ENCODE data around the gene ZNF701.
"Not testable (repeated sequence)": the region's sequence is repeated elsewhere in the genome, so short reads cannot be mapped to it uniquely, and the experiment has no call there.

ZNF701 gene

DNA sequence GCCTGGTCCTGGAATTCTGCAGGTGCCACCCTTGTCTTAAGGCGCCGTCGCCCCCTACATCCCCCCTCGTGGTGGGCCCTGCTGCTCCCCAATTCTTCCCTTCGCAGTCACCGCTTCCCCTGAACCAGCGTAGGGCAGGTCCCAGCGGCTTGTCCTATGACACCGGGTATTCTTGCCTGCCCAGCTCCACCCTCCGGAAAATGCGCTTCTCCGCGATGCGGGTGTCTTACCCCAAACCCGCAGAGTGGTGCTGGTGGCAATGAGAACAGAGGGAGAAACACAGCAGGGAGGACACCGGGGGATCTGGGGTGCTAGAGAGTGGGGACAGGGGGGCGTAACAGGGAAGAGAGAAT, 33.7 kb upstream of the ZNF701 start:
- ATAC-seq (ENCODE audit: low read depth) (peak; percentile 20; the same call in 1 of the 3 replicates), DNase-seq (ENCODE audit: low spot score) (no peak)
- H3K27me3 ChIP-seq (ENCODE audit: insufficient read depth, poor library complexity, severe bottlenecking): no peaks in the 10 kb centered on the region
- H3K4me3 ChIP-seq (ENCODE audit: severe bottlenecking): peak overlapping the region; percentile 38
- H3K27ac ChIP-seq (ENCODE audit: poor library complexity, severe bottlenecking): peak overlapping the region; percentile 55
- no peak for TF ChIP-seq CTCF (IDR thresholded peaks at IDR 0.05; ENCODE audit: poor library complexity, severe bottlenecking)
- no peaks in the 10 kb centered on the region for H3K4me1 ChIP-seq (ENCODE audit: insufficient read depth, poor library complexity, severe bottlenecking)
- peaks cover 10% of the 10 kb centered on the region for H3K36me3 ChIP-seq (ENCODE audit: low read depth)
- H3K9me3 ChIP-seq (ENCODE audit: severe bottlenecking): no peaks in the 10 kb centered on the region

DNA sequence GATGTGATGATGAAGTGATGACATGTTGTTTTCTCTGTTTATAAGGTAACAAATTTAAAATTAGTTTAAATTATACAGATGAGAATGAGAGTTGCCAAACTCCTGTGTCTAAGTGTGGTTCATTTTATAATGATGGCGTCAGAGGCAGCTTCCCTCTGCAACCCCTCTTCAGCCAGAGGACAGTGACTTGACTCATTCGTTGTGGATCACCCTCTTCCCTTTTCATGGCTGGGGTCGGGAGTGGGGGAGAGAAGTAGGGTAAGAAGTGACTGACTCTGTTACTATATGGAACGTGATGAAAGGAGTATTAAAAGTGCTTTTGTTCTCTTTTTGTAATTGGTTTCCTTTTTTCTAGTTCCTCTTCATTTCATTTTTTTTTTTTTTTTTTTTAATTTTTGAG, 31.3 kb upstream of the ZNF701 start:
- not testable (repeated sequence) for DNase-seq (ENCODE audit: low spot score); H3K4me3 ChIP-seq (ENCODE audit: severe bottlenecking); H3K9me3 ChIP-seq (ENCODE audit: severe bottlenecking); ATAC-seq (ENCODE audit: low read depth); H3K27ac ChIP-seq (ENCODE audit: poor library complexity, severe bottlenecking); H3K36me3 ChIP-seq (ENCODE audit: low read depth); H3K27me3 ChIP-seq (ENCODE audit: insufficient read depth, poor library complexity, severe bottlenecking); H3K4me1 ChIP-seq (ENCODE audit: insufficient read depth, poor library complexity, severe bottlenecking)

DNA sequence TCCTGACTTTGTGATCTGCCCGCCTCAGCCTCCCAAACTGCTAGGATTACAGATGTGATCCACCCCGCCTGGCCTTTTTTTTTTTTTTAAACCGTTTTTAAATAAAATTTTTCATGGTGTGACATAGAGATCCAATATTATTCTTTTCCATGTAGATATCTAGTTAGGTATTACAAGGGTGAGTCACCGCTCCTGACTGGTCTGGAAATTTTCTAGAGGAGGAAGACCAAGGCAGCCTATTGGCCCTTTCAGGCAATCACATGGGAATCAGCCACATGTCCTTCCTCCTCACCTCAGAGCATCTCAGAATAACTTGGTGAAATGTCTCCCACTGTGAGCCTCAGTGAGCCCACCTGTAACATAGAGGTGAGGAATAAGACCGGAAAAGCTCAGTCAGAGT, 28.9 kb upstream of the ZNF701 start:
- not testable (repeated sequence) for H3K27ac ChIP-seq (ENCODE audit: poor library complexity, severe bottlenecking); H3K4me1 ChIP-seq (ENCODE audit: insufficient read depth, poor library complexity, severe bottlenecking); H3K9me3 ChIP-seq (ENCODE audit: severe bottlenecking); H3K27me3 ChIP-seq (ENCODE audit: insufficient read depth, poor library complexity, severe bottlenecking); DNase-seq (ENCODE audit: low spot score); H3K4me3 ChIP-seq (ENCODE audit: severe bottlenecking); ATAC-seq (ENCODE audit: low read depth)
- peaks cover 21% of the 10 kb centered on the region for H3K36me3 ChIP-seq (ENCODE audit: low read depth)

GRCh38 chr19:52541608-52542007, 28.5 kb upstream of the ZNF701 start:
- Histone ChIP-seq H3K27me3 (ENCODE audit: insufficient read depth, poor library complexity, severe bottlenecking) (no peaks in the 10 kb centered on the region), H3K4me1 (ENCODE audit: insufficient read depth, poor library complexity, severe bottlenecking) (no peaks in the 10 kb centered on the region), H3K4me3 (ENCODE audit: severe bottlenecking) (no peak overlapping the region), H3K9me3 (ENCODE audit: severe bottlenecking) (no peaks in the 10 kb centered on the region), H3K36me3 (ENCODE audit: low read depth) (peaks cover 23% of the 10 kb centered on the region), H3K27ac (ENCODE audit: poor library complexity, severe bottlenecking) (no peak overlapping the region)
- DNase-seq (ENCODE audit: low spot score) (no peak), ATAC-seq (ENCODE audit: low read depth) (no peak)
- no peak for TF ChIP-seq CTCF (IDR thresholded peaks at IDR 0.05; ENCODE audit: poor library complexity, severe bottlenecking)

- not testable (repeated sequence) for H3K27me3 ChIP-seq (ENCODE audit: insufficient read depth, poor library complexity, severe bottlenecking); H3K4me3 ChIP-seq (ENCODE audit: severe bottlenecking); H3K27ac ChIP-seq (ENCODE audit: poor library complexity, severe bottlenecking); ATAC-seq (ENCODE audit: low read depth); H3K4me1 ChIP-seq (ENCODE audit: insufficient read depth, poor library complexity, severe bottlenecking); H3K9me3 ChIP-seq (ENCODE audit: severe bottlenecking); DNase-seq (ENCODE audit: low spot score)
- peaks cover 27% of the 10 kb centered on the region for H3K36me3 ChIP-seq (ENCODE audit: low read depth)
Observed at GRCh38 chr19:52542541-52542940, 27.5 kb upstream of the ZNF701 start.

DNA sequence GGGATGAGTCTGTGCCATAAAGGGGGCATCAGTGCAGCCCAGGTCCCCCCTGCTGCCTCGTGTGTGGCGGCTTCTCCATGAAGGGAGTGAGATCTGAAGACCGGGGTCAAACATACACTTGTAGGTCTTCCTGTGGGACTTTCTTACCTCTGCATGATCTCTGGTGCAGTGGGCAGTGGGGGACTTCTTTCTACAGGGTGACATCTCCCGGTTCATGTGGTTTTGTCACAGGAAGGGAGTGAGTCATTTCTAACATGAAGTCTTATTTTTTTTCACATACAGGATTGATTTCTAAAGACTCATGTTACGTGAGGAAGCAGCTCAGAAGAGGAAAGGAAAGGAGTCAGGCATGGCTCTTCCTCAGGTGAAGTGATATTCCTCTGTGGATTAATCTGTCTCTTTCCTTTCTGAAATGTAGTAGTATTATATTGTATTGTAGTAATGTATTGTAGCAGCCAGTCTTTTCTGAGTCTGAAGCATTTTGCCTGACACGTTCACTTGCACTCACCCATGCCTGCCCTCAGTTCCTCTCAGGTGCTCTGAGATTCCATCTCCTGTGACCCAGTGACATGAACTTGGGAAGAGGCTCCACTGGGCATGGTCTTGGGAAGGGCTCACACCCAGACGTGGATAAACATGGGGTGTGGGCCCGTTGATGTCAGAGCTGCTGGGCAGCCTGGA, 27.0 kb upstream of the ZNF701 start:
- Histone ChIP-seq H3K4me1 (ENCODE audit: insufficient read depth, poor library complexity, severe bottlenecking) (no peaks in the 10 kb centered on the region), H3K36me3 (ENCODE audit: low read depth) (peaks cover 27% of the 10 kb centered on the region), H3K27me3 (ENCODE audit: insufficient read depth, poor library complexity, severe bottlenecking) (no peaks in the 10 kb centered on the region), H3K9me3 (ENCODE audit: severe bottlenecking) (no peaks in the 10 kb centered on the region), H3K27ac (ENCODE audit: poor library complexity, severe bottlenecking) (no peak overlapping the region), H3K4me3 (ENCODE audit: severe bottlenecking) (no peak overlapping the region)
- no peak for TF ChIP-seq CTCF (IDR thresholded peaks at IDR 0.05; ENCODE audit: poor library complexity, severe bottlenecking)
- ATAC-seq (ENCODE audit: low read depth) (no peak), DNase-seq (ENCODE audit: low spot score) (no peak)
